HepG2 (cell line): ENCODE results near the gene SIK3. TPM values are rescaled to one million over a fixed set of nuclear protein-coding genes. Genes with fewer than 3 reads are reported as not detected.
A peak's percentile ranks its signal among the peaks of the same experiment; 100 is the strongest.

Experiments
- BRD4 ChIP-seq: sonication (generic); formaldehyde crosslinking; IDR thresholded peaks from 2 replicates; pipeline ENCODE4 v1.4.0; 2020; ENCODE audit warnings: missing genetic modification reagents
- CAMTA2 ChIP-seq: sonication (generic); formaldehyde crosslinking; IDR thresholded peaks from 2 replicates; pipeline ENCODE4 v1.4.0; 2020; ENCODE audit warnings: mild to moderate bottlenecking, missing genetic modification reagents, borderline replicate concordance
- CBFB ChIP-seq: sonication (generic); formaldehyde crosslinking; IDR thresholded peaks from 2 replicates; pipeline ENCODE4 v1.4.0; 2020; ENCODE audit warnings: missing genetic modification reagents
- CENPX ChIP-seq: sonication (generic); formaldehyde crosslinking; IDR thresholded peaks from 2 replicates; pipeline ENCODE4 v1.9.0; 2021; ENCODE audit warnings: mild to moderate bottlenecking, missing genetic modification reagents, moderate library complexity
- ESRRA ChIP-seq: sonication (generic); formaldehyde crosslinking; IDR thresholded peaks from 2 replicates; pipeline ENCODE4 v1.5.1; 2020; ENCODE audit warnings: mild to moderate bottlenecking, low read depth, missing genetic modification reagents
- FOXO1 ChIP-seq: sonication (generic); formaldehyde crosslinking; IDR thresholded peaks from 2 replicates; pipeline ENCODE4 v1.4.0; 2020; ENCODE audit warnings: missing genetic modification reagents
- GABPB1 ChIP-seq: IDR thresholded peaks from 2 replicates; pipeline ENCODE4 v1.6.1; 2016; ENCODE audit warnings: mild to moderate bottlenecking, missing genetic modification reagents, moderate library complexity, missing compliant biosample characterization
- HNRNPL ChIP-seq: fragments of 200-400 bp; formaldehyde crosslinking; IDR thresholded peaks from 2 replicates; pipeline ENCODE4 v1.6.1; 2017; ENCODE audit warnings: mild to moderate bottlenecking, low read depth, low read length
- MED1 ChIP-seq: sonication (generic); formaldehyde crosslinking; IDR thresholded peaks from 2 replicates; pipeline ENCODE4 v1.4.0; 2020; ENCODE audit warnings: missing genetic modification reagents
- MIER2 ChIP-seq: IDR thresholded peaks from 2 replicates; pipeline ENCODE4 v1.6.1; 2016; ENCODE audit warnings: missing biosample characterization, missing genetic modification reagents
- MIER3 ChIP-seq: IDR thresholded peaks from 2 replicates; pipeline ENCODE4 v1.6.1; 2016; ENCODE audit warnings: missing compliant biosample characterization, borderline replicate concordance
- NCOA2 ChIP-seq: sonication (generic); formaldehyde crosslinking; IDR thresholded peaks from 2 replicates; pipeline ENCODE4 v1.8.0; 2022; ENCODE audit warnings: inconsistent platforms
- POGZ ChIP-seq: sonication (generic); formaldehyde crosslinking; IDR thresholded peaks from 2 replicates; pipeline ENCODE4 v1.4.0; 2020; ENCODE audit warnings: mild to moderate bottlenecking, missing genetic modification reagents
- RXRB ChIP-seq: IDR thresholded peaks from 2 replicates; pipeline ENCODE4 v1.6.1; 2016; ENCODE audit warnings: borderline replicate concordance, missing genetic modification reagents, missing compliant biosample characterization
- SETDB1 ChIP-seq: sonication (generic); formaldehyde crosslinking; IDR thresholded peaks from 2 replicates; pipeline ENCODE4 v1.5.1; 2020; ENCODE audit warnings: missing genetic modification reagents, mild to moderate bottlenecking, borderline replicate concordance
- SMAD1 ChIP-seq: sonication (generic); formaldehyde crosslinking; IDR thresholded peaks from 2 replicates; pipeline ENCODE4 v1.4.0; 2020; ENCODE audit warnings: missing genetic modification reagents, low read depth, mild to moderate bottlenecking, borderline replicate concordance
- ZNF12 ChIP-seq: sonication (generic); formaldehyde crosslinking; IDR thresholded peaks from 2 replicates; pipeline ENCODE4 v1.5.0; 2020; ENCODE audit warnings: missing genetic modification reagents
- ZNF350 ChIP-seq: sonication (generic); formaldehyde crosslinking; IDR thresholded peaks from 2 replicates; pipeline ENCODE4 v1.4.0; 2020; ENCODE audit warnings: mild to moderate bottlenecking, low read depth, missing genetic modification reagents, borderline replicate concordance
- ZNF44 ChIP-seq: sonication (generic); formaldehyde crosslinking; IDR thresholded peaks from 2 replicates; pipeline ENCODE4 v1.5.1; 2020; ENCODE audit warnings: mild to moderate bottlenecking, missing genetic modification reagents
- ZNF598 ChIP-seq: sonication (generic); formaldehyde crosslinking; IDR thresholded peaks from 2 replicates; pipeline ENCODE4 v1.5.1; 2020; ENCODE audit warnings: mild to moderate bottlenecking, missing genetic modification reagents, borderline replicate concordance
- ZNF761 ChIP-seq: sonication (generic); formaldehyde crosslinking; conservative IDR thresholded peaks from 2 replicates; pipeline ENCODE4 v1.4.0; 2020; ENCODE audit warnings: mild to moderate bottlenecking, missing genetic modification reagents
- ZZZ3 ChIP-seq: sonication (generic); formaldehyde crosslinking; IDR thresholded peaks from 2 replicates; pipeline ENCODE4 v1.4.0; 2020; ENCODE audit warnings: missing genetic modification reagents, mild to moderate bottlenecking, borderline replicate concordance
- polyA plus RNA-seq, 8 experiments: library from polyadenylated mRNA; depleted of rRNA in 3 of 8; stranded (reverse) in 7 of 8; unstranded in 1 of 8; fragments of >200 nt; fragmentation: Illumina TruSeq in 4 of 8; extraction: Trizol in 4 of 8; gene quantifications; 2 replicates each; pipeline versions ENCODE4 v1.2.1 to v1.2.3, GENCODE V29; 2011 to 2016; ENCODE audit warnings: low read depth in 4 of 8, missing spikeins in 1 of 8, mixed read lengths in 1 of 8; ENCODE audit not compliant: insufficient read depth in 1 of 8
- total RNA-seq, 5 experiments: library from RNA; depleted of rRNA; stranded (reverse); fragments of >200 nt; fragmentation: Illumina TruSeq; extraction: Trizol; gene quantifications; 2 replicates each; pipeline ENCODE4 v1.2.3, GENCODE V29; 2016; ENCODE audit warnings: low read depth in 1 of 5
- TF ChIP-seq, protein P1 (sequence below): IDR thresholded peaks from 2 replicates; pipeline ENCODE4 v1.6.1; 2012; ENCODE audit warnings: inconsistent platforms
- TF ChIP-seq, protein P2 (sequence below): IDR thresholded peaks from 2 replicates; pipeline ENCODE4 v1.6.1; 2016; ENCODE audit warnings: control low read depth
- TF ChIP-seq, protein P3 (sequence below): IDR thresholded peaks from 2 replicates; pipeline ENCODE4 v1.6.1; 2016; ENCODE audit warnings: missing biosample characterization, missing genetic modification reagents, low read depth
- TF ChIP-seq, protein P4 (sequence below): sonication (generic); formaldehyde crosslinking; IDR thresholded peaks from 2 replicates; pipeline ENCODE4 v1.8.1; 2023; ENCODE audit warnings: mild to moderate bottlenecking, inconsistent platforms, moderate library complexity, missing genetic modification reagents, borderline replicate concordance

The SIK3 gene
- total and polyA plus RNA-seq, 2 of the 13 experiments (the other 11 are each of a cell fraction or from before 2014, with no cell fraction given), result 5.7 to 9.8 TPM

DNA sequence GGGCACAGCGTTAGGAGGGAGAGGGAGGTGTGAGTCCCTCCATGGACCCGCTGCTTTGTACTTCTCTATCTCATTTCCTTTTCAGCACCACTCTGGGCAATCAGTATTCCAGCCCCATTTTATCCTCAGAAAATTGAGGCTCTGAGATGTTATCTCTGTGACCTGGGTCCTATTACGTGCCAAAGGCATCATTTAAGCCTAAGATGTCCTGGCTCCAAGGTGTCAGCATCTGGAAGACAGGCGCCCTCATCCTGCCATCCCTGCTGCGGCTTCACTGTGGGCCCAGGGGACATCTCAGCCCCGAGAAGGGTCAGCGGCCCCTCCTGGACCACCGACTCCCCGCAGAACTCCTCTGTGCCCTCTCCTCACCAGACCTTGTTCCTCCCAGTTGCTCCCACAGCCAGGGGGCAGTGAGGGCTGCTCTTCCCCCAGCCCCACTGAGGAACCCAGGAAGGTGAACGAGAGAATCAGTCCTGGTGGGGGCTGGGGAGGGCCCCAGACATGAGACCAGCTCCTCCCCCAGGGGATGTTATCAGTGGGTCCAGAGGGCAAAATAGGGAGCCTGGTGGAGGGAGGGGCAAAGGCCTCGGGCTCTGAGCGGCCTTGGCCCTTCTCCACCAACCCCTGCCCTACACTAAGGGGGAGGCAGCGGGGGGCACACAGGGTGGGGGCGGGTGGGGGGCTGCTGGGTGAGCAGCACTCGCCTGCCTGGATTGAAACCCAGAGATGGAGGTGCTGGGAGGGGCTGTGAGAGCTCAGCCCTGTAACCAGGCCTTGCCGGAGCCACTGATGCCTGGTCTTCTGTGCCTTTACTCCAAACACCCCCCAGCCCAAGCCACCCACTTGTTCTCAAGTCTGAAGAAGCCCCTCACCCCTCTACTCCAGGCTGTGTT, 269.4 kb downstream of the SIK3 start (continued):
- TF ChIP-seq ZNF598 (CRISPR knock-in tag), result no peak
- TF ChIP-seq CAMTA2, result no peak
- TF ChIP-seq ZNF350 (CRISPR knock-in tag), result peak; percentile 19
- no peak for TF ChIP-seq CENPX (CRISPR knock-in tag)
- TF ChIP-seq, protein P1, sequence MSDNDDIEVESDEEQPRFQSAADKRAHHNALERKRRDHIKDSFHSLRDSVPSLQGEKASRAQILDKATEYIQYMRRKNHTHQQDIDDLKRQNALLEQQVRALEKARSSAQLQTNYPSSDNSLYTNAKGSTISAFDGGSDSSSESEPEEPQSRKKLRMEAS, result no peak
- TF ChIP-seq SMAD1, result peak; percentile 51; the same call in 1 of the 2 replicates
- TF ChIP-seq, protein P2, sequence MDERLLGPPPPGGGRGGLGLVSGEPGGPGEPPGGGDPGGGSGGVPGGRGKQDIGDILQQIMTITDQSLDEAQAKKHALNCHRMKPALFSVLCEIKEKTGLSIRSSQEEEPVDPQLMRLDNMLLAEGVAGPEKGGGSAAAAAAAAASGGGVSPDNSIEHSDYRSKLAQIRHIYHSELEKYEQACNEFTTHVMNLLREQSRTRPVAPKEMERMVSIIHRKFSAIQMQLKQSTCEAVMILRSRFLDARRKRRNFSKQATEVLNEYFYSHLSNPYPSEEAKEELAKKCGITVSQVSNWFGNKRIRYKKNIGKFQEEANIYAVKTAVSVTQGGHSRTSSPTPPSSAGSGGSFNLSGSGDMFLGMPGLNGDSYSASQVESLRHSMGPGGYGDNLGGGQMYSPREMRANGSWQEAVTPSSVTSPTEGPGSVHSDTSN (CRISPR knock-in tag), result no peak
- peak; percentile 49; the same call in 1 of the 2 replicates for TF ChIP-seq ZNF761
- TF ChIP-seq POGZ (CRISPR knock-in tag), result peak; percentile 67
- TF ChIP-seq ESRRA (CRISPR knock-in tag), result peak; percentile 81; the same call in 1 of the 2 replicates
- peak; percentile 96 for TF ChIP-seq BRD4 (CRISPR knock-in tag)
- TF ChIP-seq, protein P3, sequence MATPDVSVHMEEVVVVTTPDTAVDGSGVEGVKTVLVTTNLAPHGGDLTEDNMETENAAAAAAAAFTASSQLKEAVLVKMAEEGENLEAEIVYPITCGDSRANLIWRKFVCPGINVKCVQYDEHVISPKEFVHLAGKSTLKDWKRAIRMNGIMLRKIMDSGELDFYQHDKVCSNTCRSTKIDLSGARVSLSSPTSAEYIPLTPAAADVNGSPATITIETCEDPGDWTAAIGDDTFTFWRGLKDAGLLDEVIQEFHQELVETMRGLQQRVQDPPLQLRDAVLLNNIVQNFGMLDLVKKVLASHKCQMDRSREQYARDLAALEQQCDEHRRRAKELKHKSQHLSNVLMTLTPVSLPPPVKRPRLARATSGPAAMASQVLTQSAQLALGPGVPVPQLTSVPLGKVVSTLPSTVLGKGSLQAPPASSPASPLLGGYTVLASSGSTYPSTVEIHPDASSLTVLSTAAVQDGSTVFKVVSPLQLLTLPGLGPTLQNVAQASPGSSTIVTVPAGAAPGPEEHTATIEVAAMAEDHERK (CRISPR knock-in tag), result no peak
- peak; percentile 70 for TF ChIP-seq HNRNPL
- TF ChIP-seq ZNF44 (CRISPR knock-in tag), result no peak
- TF ChIP-seq GABPB1 (CRISPR knock-in tag), result peak; percentile 41; the same call in 1 of the 2 replicates
- peak; percentile 91; the same call in 1 of the 2 replicates for TF ChIP-seq CBFB
- TF ChIP-seq SETDB1 (CRISPR knock-in tag), result no peak
- no peak for TF ChIP-seq MIER2
- 0 out of 2 replicates have a peak, but pooled peaks have one; percentile 11 for TF ChIP-seq ZNF12
- TF ChIP-seq, protein P4, sequence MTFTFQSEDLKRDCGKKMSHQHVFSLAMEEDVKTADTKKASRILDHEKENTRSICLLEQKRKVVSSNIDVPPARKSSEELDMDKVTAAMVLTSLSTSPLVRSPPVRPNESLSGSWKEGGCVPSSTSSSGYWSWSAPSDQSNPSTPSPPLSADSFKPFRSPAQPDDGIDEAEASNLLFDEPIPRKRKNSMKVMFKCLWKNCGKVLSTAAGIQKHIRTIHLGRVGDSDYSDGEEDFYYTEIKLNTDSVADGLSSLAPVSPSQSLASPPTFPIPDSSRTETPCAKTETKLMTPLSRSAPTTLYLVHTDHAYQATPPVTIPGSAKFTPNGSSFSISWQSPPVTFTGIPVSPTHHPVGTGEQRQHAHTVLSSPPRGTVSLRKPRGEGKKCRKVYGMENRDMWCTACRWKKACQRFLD, result no peak
- TF ChIP-seq MED1 (CRISPR knock-in tag), result peak; percentile 96
- peak; percentile 95 for TF ChIP-seq NCOA2 (CRISPR knock-in tag)
- no peak; the same call in 1 of the 2 replicates for TF ChIP-seq ZZZ3 (CRISPR knock-in tag)
- TF ChIP-seq RXRB (CRISPR knock-in tag), result peak; percentile 93
- TF ChIP-seq FOXO1, result peak; percentile 83
- peak; percentile 87; the same call in 1 of the 2 replicates for TF ChIP-seq MIER3 (CRISPR knock-in tag)
